Uterus (tissue), 4 donors: Measurements from ENCODE around the gene SND1. TPM values are rescaled to one million over a fixed set of nuclear protein-coding genes. Genes with fewer than 3 reads are reported as not detected.

Source experiments
- DNase-seq, 2 donors: peaks; one replicate each; pipeline ENCODE4 v3.0.0-alpha.2; 2019 to 2020
- H3K27ac ChIP-seq, 2 donors: fragments of 200-600 bp; sonication (generic); 1 replicate in 1 of 2; 2 replicates in 1 of 2; pipeline ENCODE4 v1.5.1; 2016 to 2018
- H3K27me3 ChIP-seq, 2 donors: fragments of 200-600 bp; sonication (generic); one replicate each; pipeline ENCODE4 v1.5.1; 2018 to 2019; ENCODE audit warnings: control low read depth in 1 of 2
- H3K36me3 ChIP-seq, 2 donors: fragments of 200-600 bp; sonication (generic); one replicate each; pipeline ENCODE4 v1.5.1; 2019; ENCODE audit warnings: control low read depth in 1 of 2
- H3K4me1 ChIP-seq, 2 donors: fragments of 200-600 bp; sonication (generic); one replicate each; pipeline ENCODE4 v1.5.1; 2018 to 2019; ENCODE audit warnings: control low read depth in 1 of 2
- H3K4me3 ChIP-seq, 2 donors: fragments of 200-600 bp; sonication (generic); 1 replicate in 1 of 2; 2 replicates in 1 of 2; pipeline ENCODE4 v1.5.1; 2018 to 2019; ENCODE audit warnings: mild to moderate bottlenecking in 1 of 2
- H3K9me3 ChIP-seq, 2 donors: fragments of 200-600 bp; sonication (generic); one replicate each; pipeline ENCODE4 v1.5.1; 2019; ENCODE audit warnings: control low read depth in 1 of 2
- POLR2A ChIP-seq, 2 donors: fragments of 450-650 bp; IDR thresholded peaks; one replicate each; pipeline ENCODE4 v1.6.1; 2016; ENCODE audit warnings: antibody characterized with exemption in 2 of 2, mild to moderate bottlenecking in 1 of 2, moderate library complexity in 1 of 2
- intact Hi-C: fragments of 100-400 bp; cut with DNase I; formaldehyde crosslinking; loops from one replicate; pipeline ENCODE4 v1.15.1; 2023; ENCODE audit warnings: low total_unique reads
- total RNA-seq, 4 donors: library from RNA; depleted of rRNA in 3 of 4; stranded (reverse); fragments of >200 nt in 3 of 4; gene quantifications; one replicate each; pipeline versions ENCODE4 v1.1.0 to v1.2.4, GENCODE V29; 2014 to 2023
- TF ChIP-seq, protein P1 (sequence below), 4 experiments: fragments of 200-600 bp in 2 of 4; fragments of 450-650 bp in 2 of 4; sonication (generic) in 2 of 4; IDR thresholded peaks; one replicate each; pipeline ENCODE4 v1.5.1; 2016 to 2019; ENCODE audit warnings: antibody characterized with exemption in 4 of 4, mild to moderate bottlenecking in 2 of 4, moderate library complexity in 1 of 4
- donor health status: DM: yes; HTN: yes; CAD: no.

Gene SND1
- total RNA-seq, 4 donors from 2014 or later, result 54.8 to 192 (median 117) TPM

DNA sequence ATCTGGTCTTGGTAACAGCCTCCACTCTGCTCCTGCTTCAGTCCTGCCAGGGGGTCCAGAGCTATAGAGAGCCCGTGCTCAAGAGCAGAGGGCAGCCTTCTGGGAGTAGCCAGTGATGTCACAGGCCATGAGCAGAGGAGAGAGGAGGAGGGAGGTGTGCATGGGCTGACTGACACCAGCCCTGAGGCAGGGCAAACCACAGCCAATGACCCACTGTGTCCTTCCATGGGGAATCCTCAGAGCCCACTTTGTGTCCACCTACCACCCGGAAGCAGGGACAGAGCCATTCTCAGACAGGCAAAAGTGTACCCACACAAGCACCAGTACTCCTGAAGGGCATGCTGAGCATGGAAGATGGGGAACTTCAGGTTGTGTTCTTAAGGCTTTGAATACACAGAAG lies 34.0 kb upstream of the SND1 start, which contains the start of gene PAX4:
PAX4 (minus strand) TSS at position 101 of the 400 bp plus-strand sequence. CDS start 2,214 bp downstream, outside the sequence.
- intact Hi-C loops, result no loop called here

DNA sequence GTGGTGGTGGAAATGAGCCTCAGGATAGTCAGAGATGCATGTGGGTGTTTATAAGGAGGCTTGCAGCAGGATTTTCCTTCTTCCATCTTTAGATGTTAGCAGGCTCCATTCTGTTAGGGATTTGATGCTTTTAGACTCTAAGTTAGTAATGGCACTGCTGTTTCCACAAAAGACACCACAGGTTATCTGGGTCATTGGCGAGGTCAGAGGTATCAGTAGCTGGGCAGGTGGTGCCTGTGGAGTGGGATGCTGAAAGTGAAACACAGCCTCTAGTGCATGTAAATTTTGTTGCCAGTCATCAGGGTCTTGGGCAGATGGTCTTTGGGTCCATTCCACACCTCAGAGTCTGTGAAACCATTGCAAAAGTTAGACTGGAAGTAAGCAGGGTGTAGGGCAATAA lies 33.2 kb upstream of the SND1 start:
- no peak for DNase-seq
- Histone ChIP-seq H3K27me3 (no peaks in the 10 kb centered on the region), H3K4me1 (no peaks in the 10 kb centered on the region), H3K36me3 (no peaks in the 10 kb centered on the region), H3K9me3 (no peaks in the 10 kb centered on the region), H3K4me3 (no peak overlapping the region), H3K27ac (no peak overlapping the region)
- TF ChIP-seq POLR2A (IDR thresholded peaks at IDR 0.05), result no peak
- TF ChIP-seq, protein P1, sequence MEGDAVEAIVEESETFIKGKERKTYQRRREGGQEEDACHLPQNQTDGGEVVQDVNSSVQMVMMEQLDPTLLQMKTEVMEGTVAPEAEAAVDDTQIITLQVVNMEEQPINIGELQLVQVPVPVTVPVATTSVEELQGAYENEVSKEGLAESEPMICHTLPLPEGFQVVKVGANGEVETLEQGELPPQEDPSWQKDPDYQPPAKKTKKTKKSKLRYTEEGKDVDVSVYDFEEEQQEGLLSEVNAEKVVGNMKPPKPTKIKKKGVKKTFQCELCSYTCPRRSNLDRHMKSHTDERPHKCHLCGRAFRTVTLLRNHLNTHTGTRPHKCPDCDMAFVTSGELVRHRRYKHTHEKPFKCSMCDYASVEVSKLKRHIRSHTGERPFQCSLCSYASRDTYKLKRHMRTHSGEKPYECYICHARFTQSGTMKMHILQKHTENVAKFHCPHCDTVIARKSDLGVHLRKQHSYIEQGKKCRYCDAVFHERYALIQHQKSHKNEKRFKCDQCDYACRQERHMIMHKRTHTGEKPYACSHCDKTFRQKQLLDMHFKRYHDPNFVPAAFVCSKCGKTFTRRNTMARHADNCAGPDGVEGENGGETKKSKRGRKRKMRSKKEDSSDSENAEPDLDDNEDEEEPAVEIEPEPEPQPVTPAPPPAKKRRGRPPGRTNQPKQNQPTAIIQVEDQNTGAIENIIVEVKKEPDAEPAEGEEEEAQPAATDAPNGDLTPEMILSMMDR (IDR thresholded peaks at IDR 0.05), result no peak
- intact Hi-C loops, result no loop called here

More for the DNA sequence above, 34.0 kb upstream of the SND1 start, which contains the start of gene PAX4:
- no peak within 1 kb of the TSS for H3K27ac ChIP-seq
- no peaks in the 10 kb centered on the region for H3K27me3 ChIP-seq
- H3K4me3 ChIP-seq, result no peak within 1 kb of the TSS
- no peaks in the 10 kb centered on the region for H3K9me3 ChIP-seq
- H3K36me3 ChIP-seq, result no peaks in the 10 kb centered on the region
- no peaks in the 10 kb centered on the region for H3K4me1 ChIP-seq
- no peak for TF ChIP-seq POLR2A (IDR thresholded peaks at IDR 0.05)
- TF ChIP-seq, protein P1 (IDR thresholded peaks at IDR 0.05), result no peak
- DNase-seq, result no peak

DNA sequence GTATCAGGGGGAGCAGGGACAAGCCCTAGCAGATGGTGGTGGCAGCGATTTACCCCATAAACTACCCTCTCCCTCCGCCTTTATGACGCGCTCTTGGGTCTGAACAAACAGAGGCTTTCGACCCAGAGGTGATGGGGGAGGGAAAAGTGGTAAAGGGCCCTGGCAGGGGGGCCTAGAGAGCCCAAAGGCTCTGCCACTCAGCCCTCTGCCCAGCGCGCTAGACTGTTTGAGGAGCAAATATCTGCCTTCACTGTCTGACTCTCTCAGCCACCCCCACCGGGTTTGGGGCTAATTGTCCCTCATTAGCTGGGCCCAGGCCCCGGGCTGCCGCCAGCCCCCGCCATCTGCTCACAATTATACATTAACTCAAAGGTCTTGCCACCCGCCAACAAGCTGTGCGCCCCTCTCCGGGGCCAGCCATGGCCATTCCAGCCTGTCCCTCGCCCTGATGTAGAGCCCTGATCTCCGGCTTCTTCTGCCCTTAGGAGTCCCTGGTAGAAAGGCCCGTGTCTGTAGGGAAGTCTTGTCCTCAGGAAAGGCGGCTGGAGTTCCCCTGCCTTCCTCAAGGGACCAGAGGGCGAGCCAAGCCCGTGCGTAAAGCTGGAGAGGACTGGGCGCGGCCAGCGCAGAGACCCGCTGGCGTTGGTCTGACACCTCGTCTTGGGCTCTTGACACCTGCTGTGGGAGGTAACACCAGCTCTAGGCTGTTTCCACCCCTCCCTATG lies 32.2 kb upstream of the SND1 start:
- Histone ChIP-seq H3K27me3 (no peaks in the 10 kb centered on the region), H3K4me3 (no peak overlapping the region), H3K36me3 (no peaks in the 10 kb centered on the region), H3K9me3 (no peaks in the 10 kb centered on the region), H3K4me1 (no peaks in the 10 kb centered on the region), H3K27ac (no peak overlapping the region)
- DNase-seq, result no peak
- TF ChIP-seq, protein P1 (IDR thresholded peaks at IDR 0.05), result no peak
- TF ChIP-seq POLR2A (IDR thresholded peaks at IDR 0.05), result no peak
- intact Hi-C loops, result no loop called here

DNA sequence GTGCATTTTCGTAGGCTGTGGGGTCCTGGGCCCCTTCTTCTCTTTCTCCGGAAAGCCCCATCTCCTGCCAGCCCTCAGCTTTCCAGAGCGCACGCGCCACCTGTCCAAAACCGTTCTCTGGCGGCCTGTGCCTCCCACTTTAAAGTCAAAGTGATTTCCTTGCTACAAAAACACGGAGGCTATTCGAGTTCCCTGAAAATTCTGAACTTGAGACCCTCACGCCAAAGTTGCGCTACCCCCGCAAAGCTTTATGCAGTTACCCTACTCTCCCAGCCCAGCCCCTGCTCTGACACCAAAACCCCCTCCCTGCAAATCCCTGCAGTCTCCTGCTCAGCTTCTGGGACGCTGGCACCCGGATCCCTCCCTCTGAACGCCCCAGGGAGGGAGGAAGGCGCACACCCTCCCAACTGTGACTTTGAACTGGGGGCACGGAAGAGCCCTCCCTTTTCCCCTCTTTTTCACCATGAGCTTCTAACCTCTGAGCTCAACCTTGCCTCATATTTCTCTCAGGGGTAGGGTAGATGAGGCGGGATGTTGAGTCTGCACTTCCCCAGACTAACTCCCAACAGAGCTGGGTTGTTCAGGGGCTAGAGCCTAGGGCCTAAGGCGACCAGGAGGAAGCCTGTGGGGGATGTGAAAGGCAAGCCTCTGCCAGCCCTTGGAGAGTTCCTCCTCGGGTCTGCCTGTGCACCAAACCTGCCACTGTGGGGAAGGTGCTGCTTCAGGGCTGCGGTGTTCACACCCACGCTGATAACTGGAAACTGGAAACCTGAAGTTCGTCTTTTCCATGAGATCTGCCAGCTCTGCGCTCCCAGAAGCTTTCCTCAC lies 31.4 kb upstream of the SND1 start:
- no peak overlapping the region for H3K27ac ChIP-seq
- no peaks in the 10 kb centered on the region for H3K36me3 ChIP-seq
- no peak overlapping the region for H3K4me3 ChIP-seq
- H3K9me3 ChIP-seq, result no peaks in the 10 kb centered on the region
- intact Hi-C loops, result no loop called here
- no peaks in the 10 kb centered on the region for H3K4me1 ChIP-seq
- H3K27me3 ChIP-seq, result no peaks in the 10 kb centered on the region
- no peak for DNase-seq
- no peak for TF ChIP-seq POLR2A (IDR thresholded peaks at IDR 0.05)
- TF ChIP-seq, protein P1 (IDR thresholded peaks at IDR 0.05), result no peak

DNA sequence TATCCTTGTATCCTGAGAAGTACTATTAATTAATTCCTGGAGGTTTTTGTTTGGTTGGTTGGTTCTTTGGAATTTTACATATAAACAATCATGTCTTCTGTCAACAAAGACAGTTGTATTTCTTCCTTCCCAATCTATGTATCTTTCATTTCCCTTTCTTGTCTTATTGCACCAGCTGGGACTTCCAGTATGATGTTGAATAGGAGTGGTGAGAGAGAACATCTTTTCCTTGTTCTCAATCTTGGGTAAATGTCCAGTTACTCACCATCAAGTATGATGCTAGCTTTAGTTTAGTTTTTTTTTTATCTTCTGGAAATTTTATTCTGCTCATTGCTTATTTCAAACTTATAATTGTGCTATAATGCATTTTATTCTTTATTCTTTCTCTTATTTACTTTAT lies 26.7 kb upstream of the SND1 start:
- intact Hi-C loops, result no loop called here

More for the DNA sequence above, 26.7 kb upstream of the SND1 start:
- H3K9me3 ChIP-seq, result no peaks in the 10 kb centered on the region
- no peak overlapping the region for H3K4me3 ChIP-seq
- H3K27me3 ChIP-seq, result no peaks in the 10 kb centered on the region
- H3K4me1 ChIP-seq, result no peaks in the 10 kb centered on the region
- no peaks in the 10 kb centered on the region for H3K36me3 ChIP-seq
- TF ChIP-seq, protein P1 (IDR thresholded peaks at IDR 0.05), result no peak
- TF ChIP-seq POLR2A (IDR thresholded peaks at IDR 0.05), result no peak
- H3K27ac ChIP-seq, result no peak overlapping the region
- DNase-seq, result no peak
